IMR-90 (cell line): ENCODE data around the gene KCNIP1. TPM values are rescaled to one million over a fixed set of nuclear protein-coding genes. Genes with fewer than 3 reads are reported as not detected.

Experiments
- ATAC-seq: fragments of 200-7000 bp; cut with Tn5 transposase; 2 replicates; pipeline ENCODE4 v1.9.1; 2020; ENCODE audit warnings: low read depth, mild to moderate bottlenecking, moderate library complexity
- BruUV-seq: library from RNA; stranded (reverse); fragments of 400-500 nt; replicated peaks from 2 replicates; lab custom pipeline; 2021; lab: Mats Ljungman, UMichigan
- CTCF ChIA-PET: fragments of 300-600 bp; formaldehyde crosslinking; extraction: SDS; loops from one replicate; lab custom pipeline; 2021; ENCODE audit warnings: antibody characterized with exemption; lab: Yijun Ruan, JAX
- POLR2A ChIA-PET: fragments of 300-600 bp; sonication (Branson Sonifier 250); formaldehyde crosslinking; loops from one replicate; lab custom pipeline; 2022; ENCODE audit warnings: antibody characterized with exemption; ENCODE audit not compliant: unreplicated experiment; lab: Charles Lee
- DNase-seq: peaks from one replicate; pipeline ENCODE4 v3.0.0; 2013
- H2AFZ ChIP-seq: replicated peaks from 2 replicates; pipeline ENCODE3; 2013; ENCODE audit warnings: low read length, mild to moderate bottlenecking; ENCODE audit not compliant: poor library complexity
- H2AK5ac ChIP-seq: 2 replicates; pipeline ENCODE4 v1.6.1; 2013; ENCODE audit warnings: low read depth, low read length, inconsistent platforms
- H2AK9ac ChIP-seq: replicated peaks from 2 replicates; pipeline ENCODE3; 2013; ENCODE audit warnings: mild to moderate bottlenecking, low read depth, low read length, moderate library complexity; ENCODE audit not compliant: poor library complexity
- H2BK120ac ChIP-seq: 2 replicates; pipeline ENCODE4 v1.6.1; 2013; ENCODE audit warnings: low read depth, low read length, inconsistent platforms
- H2BK15ac ChIP-seq: 3 replicates; pipeline ENCODE4 v1.6.1; 2013; ENCODE audit warnings: low read depth, low read length, inconsistent platforms
- H2BK20ac ChIP-seq: 2 replicates; pipeline ENCODE4 v1.6.1; 2013; ENCODE audit warnings: low read depth, mild to moderate bottlenecking, inconsistent platforms, low read length, moderate library complexity
- H2BK5ac ChIP-seq: 2 replicates; pipeline ENCODE4 v1.6.1; 2013; ENCODE audit warnings: mild to moderate bottlenecking, low read depth, low read length, inconsistent platforms; ENCODE audit not compliant: poor library complexity, severe bottlenecking
- H3K14ac ChIP-seq: replicated peaks from 2 replicates; pipeline ENCODE4 v1.6.1; 2013; ENCODE audit warnings: low read depth, low read length, inconsistent platforms
- H3K18ac ChIP-seq: 2 replicates; pipeline ENCODE4 v1.6.1; 2013; ENCODE audit warnings: low read depth, low read length, control low read depth
- H3K23ac ChIP-seq: 2 replicates; pipeline ENCODE4 v1.6.1; 2013; ENCODE audit warnings: low read depth, low read length, inconsistent platforms
- H3K27ac ChIP-seq: 2 replicates; pipeline ENCODE4 v1.5.1; 2013; ENCODE audit warnings: mild to moderate bottlenecking, control low read depth, low read length; ENCODE audit not compliant: insufficient read depth
- H3K27me3 ChIP-seq: 2 replicates; pipeline ENCODE4 v1.6.1; 2013; ENCODE audit warnings: low read length; ENCODE audit not compliant: control insufficient read depth, insufficient read depth
- H3K36me3 ChIP-seq: 2 replicates; pipeline ENCODE4 v1.6.1; 2013; ENCODE audit warnings: low read length, mixed read lengths; ENCODE audit not compliant: control insufficient read depth, insufficient read depth
- H3K4ac ChIP-seq: 2 replicates; pipeline ENCODE4 v1.6.1; 2013; ENCODE audit warnings: low read depth, low read length, inconsistent platforms
- H3K4me1 ChIP-seq: 2 replicates; pipeline ENCODE4 v1.6.1; 2013; ENCODE audit warnings: low read length, mixed read lengths; ENCODE audit not compliant: control insufficient read depth, insufficient read depth
- H3K4me2 ChIP-seq: 2 replicates; pipeline ENCODE4 v1.6.1; 2013; ENCODE audit warnings: low read depth, mild to moderate bottlenecking, control low read depth, low read length, moderate library complexity
- H3K4me3 ChIP-seq: 2 replicates; pipeline ENCODE4 v1.5.1; 2013; ENCODE audit warnings: low read depth, mild to moderate bottlenecking, control low read depth, low read length, moderate library complexity; ENCODE audit not compliant: insufficient read depth
- H3K56ac ChIP-seq: 2 replicates; pipeline ENCODE4 v1.6.1; 2013; ENCODE audit warnings: low read length, inconsistent platforms; ENCODE audit not compliant: insufficient read depth; ENCODE audit errors: extremely low read depth
- H3K79me1 ChIP-seq, 2 experiments: 2 replicates each; pipeline ENCODE4 v1.6.1; 2013; ENCODE audit warnings: low read length in 2 of 2, inconsistent platforms in 1 of 2, low read depth in 1 of 2
- H3K9ac ChIP-seq: 2 replicates; pipeline ENCODE4 v1.6.1; 2013; ENCODE audit warnings: low read depth, low read length, control low read depth
- H3K9me1 ChIP-seq: 2 replicates; pipeline ENCODE4 v1.6.1; 2013; ENCODE audit warnings: low read length, inconsistent platforms; ENCODE audit not compliant: insufficient read depth
- H3K9me3 ChIP-seq: 2 replicates; pipeline ENCODE4 v1.6.1; 2013; ENCODE audit warnings: low read length; ENCODE audit not compliant: control insufficient read depth, insufficient read depth
- H4K20me1 ChIP-seq: 2 replicates; pipeline ENCODE4 v1.6.1; 2013; ENCODE audit warnings: low read length, inconsistent platforms; ENCODE audit not compliant: insufficient read depth
- H4K5ac ChIP-seq: 2 replicates; pipeline ENCODE4 v1.6.1; 2013; ENCODE audit warnings: mild to moderate bottlenecking, low read depth, low read length, control low read depth
- H4K8ac ChIP-seq, 2 experiments: 2 replicates each; pipeline ENCODE4 v1.6.1; 2013; ENCODE audit warnings: low read depth in 2 of 2, low read length in 2 of 2, control low read depth in 1 of 2, inconsistent platforms in 1 of 2
- H4K91ac ChIP-seq: 2 replicates; pipeline ENCODE4 v1.6.1; 2013; ENCODE audit warnings: low read depth, low read length, inconsistent platforms; ENCODE audit not compliant: insufficient read depth
- BHLHE40 ChIP-seq: fragments of 150-350 bp; IDR thresholded peaks from 2 replicates; pipeline ENCODE4 v1.6.1; 2016; ENCODE audit warnings: mild to moderate bottlenecking, low read depth, low read length
- CEBPB ChIP-seq: IDR thresholded peaks from 2 replicates; pipeline ENCODE4 v1.6.1; 2012; ENCODE audit warnings: low read depth, low read length, improper control_type of control experiment
- CHD1 ChIP-seq: IDR thresholded peaks from 2 replicates; pipeline ENCODE4 v1.6.1; 2012; ENCODE audit warnings: low read depth, low read length, improper control_type of control experiment
- FOS ChIP-seq: fragments of 150-350 bp; IDR thresholded peaks from 2 replicates; pipeline ENCODE4 v1.6.1; 2016; ENCODE audit warnings: low read depth, low read length
- MAFK ChIP-seq: IDR thresholded peaks from 2 replicates; pipeline ENCODE4 v1.6.1; 2012; ENCODE audit warnings: low read depth, low read length, improper control_type of control experiment
- MXI1 ChIP-seq: IDR thresholded peaks from 2 replicates; pipeline ENCODE4 v1.6.1; 2012; ENCODE audit warnings: low read depth, mild to moderate bottlenecking, low read length, moderate library complexity, borderline replicate concordance
- NFE2L2 ChIP-seq: fragments of 150-350 bp; IDR thresholded peaks from 2 replicates; pipeline ENCODE4 v1.6.1; 2016; ENCODE audit warnings: low read depth, mild to moderate bottlenecking, low read length
- POLR2A ChIP-seq: IDR thresholded peaks from 2 replicates; pipeline ENCODE4 v1.6.1; 2012; ENCODE audit warnings: mild to moderate bottlenecking, low read depth, low read length
- RAD21 ChIP-seq: IDR thresholded peaks from 2 replicates; pipeline ENCODE4 v1.6.1; 2012; ENCODE audit warnings: low read length, improper control_type of control experiment
- RCOR1 ChIP-seq: IDR thresholded peaks from 2 replicates; pipeline ENCODE4 v1.6.1; 2012; ENCODE audit warnings: mild to moderate bottlenecking, low read length, improper control_type of control experiment; ENCODE audit not compliant: insufficient replicate concordance
- SMC3 ChIP-seq: fragments of 150-350 bp; IDR thresholded peaks from 2 replicates; pipeline ENCODE4 v1.6.1; 2016; ENCODE audit warnings: low read depth, mild to moderate bottlenecking, antibody characterized with exemption, low read length, moderate library complexity
- WGBS, 2 experiments: methylation state at CpG; one replicate each; pipeline versions ENCODE4 v1.1.5 to v1.1.7; 2013; ENCODE audit warnings: missing lambda C conversion rate in 2 of 2; ENCODE audit not compliant: insufficient read length in 1 of 2; ENCODE audit errors: extremely low coverage in 2 of 2; 5-methylcytosine and 5-hydroxymethylcytosine counted together
- dilution Hi-C: fragments of 300-500 bp; cut with HindIII; formaldehyde crosslinking; loops from one replicate; pipeline ENCODE4 v1.14.3; 2018; ENCODE audit warnings: low sequenced_read_pairs; ENCODE audit not compliant: unreplicated experiment
- in situ Hi-C: fragments of 300-500 bp; cut with MboI; formaldehyde crosslinking; loops from 3 replicates; pipeline ENCODE4 v1.14.3; 2019; ENCODE audit warnings: low sequenced_read_pairs, inconsistent platforms, mixed read lengths
- intact Hi-C: fragments of 100-400 bp; cut with micrococcal nuclease; formaldehyde crosslinking; loops from 2 replicates; pipeline ENCODE4 v1.10.0; 2022
- polyA plus RNA-seq, 3 experiments: library from polyadenylated mRNA; depleted of rRNA; stranded (reverse); fragments of >200 nt; gene quantifications; 2 replicates each; pipeline ENCODE4 v1.2.3, GENCODE V29; 2012; ENCODE audit warnings: low replicate concordance in 1 of 3
- total RNA-seq: library from RNA; depleted of rRNA; stranded (reverse); fragments of >200 nt; gene quantifications from 2 replicates; pipeline ENCODE4 v1.2.3, GENCODE V29; 2012

The KCNIP1 gene
- total and polyA plus RNA-seq, 2 of the 4 experiments (the other 2 are of a cell fraction) = not detected

- in situ Hi-C loops (no loop called here), dilution Hi-C loops (no loop called here), intact Hi-C loops (no loop called here)
- Histone ChIP-seq H3K14ac (no peak overlapping the region; the same call in 1 of the 2 replicates), H2BK5ac (no peak overlapping the region), H3K4me1 (no peaks in the 10 kb centered on the region), H3K79me1 (no peaks in the 10 kb centered on the region), H2BK120ac (peak overlapping the region; percentile 52; the same call in 1 of the 2 replicates), H4K91ac (no peak overlapping the region), H2BK15ac (no peak overlapping the region), H3K9me3 (no peaks in the 10 kb centered on the region), H3K4me2 (no peak overlapping the region), H3K4ac (no peak overlapping the region), H2AK9ac (no peak overlapping the region), H2BK20ac (no peak overlapping the region), H3K9ac (no peak overlapping the region), H3K18ac (no peak overlapping the region), H3K9me1 (no peaks in the 10 kb centered on the region; the same call in 1 of the 2 replicates), H4K20me1 (no peaks in the 10 kb centered on the region), H3K27ac (no peak overlapping the region; the same call in 1 of the 2 replicates), H4K5ac (no peak overlapping the region), H3K4me3 (no peak overlapping the region), H2AFZ (peak overlapping the region; percentile 67), H3K23ac (no peak overlapping the region), H3K56ac (no peak overlapping the region), H3K36me3 (no peaks in the 10 kb centered on the region), H3K27me3 (peaks cover 2% of the 10 kb centered on the region), H4K8ac (0 out of 4 replicates have a peak overlapping the region, but pooled peaks of 1 of the 2 experiments have one; percentile 15), H2AK5ac (peak overlapping the region; percentile 50; the same call in 1 of the 2 replicates)
- ChIA-PET POLR2A (no interaction called here), CTCF (no interaction called here)
- TF ChIP-seq MAFK = peak; percentile 88
- TF ChIP-seq SMC3 = no peak
- TF ChIP-seq BHLHE40 = no peak
- TF ChIP-seq RAD21 = no peak
- TF ChIP-seq CEBPB = peak; percentile 61; the same call in 1 of the 2 replicates
- TF ChIP-seq MXI1 = no peak
- no peak for TF ChIP-seq CHD1
- TF ChIP-seq FOS = peak; percentile 92
- TF ChIP-seq POLR2A = no peak
- TF ChIP-seq NFE2L2 = no peak
- peak; percentile 88 for TF ChIP-seq RCOR1
- BruUV-seq = no TSS peak
- DNase-seq = peak; percentile 90
- 16% methylated on average over 5 of the region's 13 CpGs; no CpG with 5 or more reads in 1 of the 2 experiments for WGBS, 2 experiments
- peak; percentile 82 for ATAC-seq
Measured at GRCh38 chr5:170466988-170467707, 36.7 kb upstream of the KCNIP1 start.
